Upper lobe of right lung (tissue), 1 donor: ENCODE results near the gene AKAP5. TPM values are rescaled to one million over a fixed set of nuclear protein-coding genes. Genes with fewer than 3 reads are reported as not detected.

ENCODE experiments used
- ATAC-seq: fragments of 200-7000 bp; cut with Tn5 transposase; one replicate; pipeline ENCODE4 v1.9.1; 2020; ENCODE audit warnings: mild to moderate bottlenecking, moderate library complexity
- DNase-seq: peaks from one replicate; pipeline ENCODE4 v3.0.0-alpha.2; 2020
- H3K27ac ChIP-seq: fragments of 200-600 bp; one replicate; pipeline ENCODE4 v1.8.0; 2022
- H3K27me3 ChIP-seq: fragments of 200-600 bp; one replicate; pipeline ENCODE4 v1.8.0; 2022; ENCODE audit warnings: mild to moderate bottlenecking
- H3K36me3 ChIP-seq: fragments of 200-600 bp; one replicate; pipeline ENCODE4 v1.8.0; 2022
- H3K4me1 ChIP-seq: fragments of 200-600 bp; one replicate; pipeline ENCODE4 v1.8.0; 2022
- H3K4me3 ChIP-seq: fragments of 200-600 bp; one replicate; pipeline ENCODE4 v1.8.0; 2022; ENCODE audit warnings: mild to moderate bottlenecking
- H3K9me3 ChIP-seq: fragments of 200-600 bp; one replicate; pipeline ENCODE4 v1.8.0; 2022
- intact Hi-C: fragments of 100-400 bp; cut with DNase I; formaldehyde crosslinking; loops from one replicate; pipeline ENCODE4 v1.11.0; 2022
- total RNA-seq: library from RNA; stranded (reverse); fragmentation: NEBNext Ultra II Directional; extraction: Animal tissue kit (Norgen Biotek cat#: 25700); gene quantifications from one replicate; pipeline ENCODE4 v1.2.1, GENCODE V29; 2021
- TF ChIP-seq, protein P1 (sequence below): fragments of 200-600 bp; IDR thresholded peaks from one replicate; pipeline ENCODE4 v1.8.0; 2022; ENCODE audit warnings: antibody characterized with exemption
- donor health status: DM: no; HTN: yes; CAD: no; lungs with severe emphysema.

AKAP5 gene
- total RNA-seq, 1 donor from 2014 or later: 3.6 TPM

DNA sequence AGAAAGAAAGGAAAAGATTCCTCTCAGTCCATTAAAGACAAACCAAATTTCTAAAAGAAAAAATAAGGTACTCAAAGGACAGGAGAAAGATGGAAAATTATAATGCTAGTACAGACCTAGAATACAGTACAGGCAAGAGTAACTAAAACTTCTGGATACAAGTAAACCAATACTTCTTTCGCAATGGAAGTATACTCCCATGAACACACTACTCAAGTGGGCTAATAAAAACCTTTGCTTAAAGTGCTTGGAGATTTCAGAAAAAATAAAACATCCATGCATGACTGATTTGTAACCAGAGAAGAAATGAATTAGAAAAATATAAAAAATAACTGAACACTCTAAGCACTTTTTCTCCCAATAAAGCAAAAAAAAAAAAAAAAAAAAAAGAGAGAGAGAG is 34.8 kb downstream of the AKAP5 start:
- Histone ChIP-seq H3K27me3 (no peaks in the 10 kb centered on the region), H3K4me3 (no peak overlapping the region), H3K36me3 (peaks cover 11% of the 10 kb centered on the region), H3K27ac (no peak overlapping the region), H3K4me1 (peaks cover 27% of the 10 kb centered on the region), H3K9me3 (no peaks in the 10 kb centered on the region)
- ATAC-seq: no peak
- TF ChIP-seq, protein P1, sequence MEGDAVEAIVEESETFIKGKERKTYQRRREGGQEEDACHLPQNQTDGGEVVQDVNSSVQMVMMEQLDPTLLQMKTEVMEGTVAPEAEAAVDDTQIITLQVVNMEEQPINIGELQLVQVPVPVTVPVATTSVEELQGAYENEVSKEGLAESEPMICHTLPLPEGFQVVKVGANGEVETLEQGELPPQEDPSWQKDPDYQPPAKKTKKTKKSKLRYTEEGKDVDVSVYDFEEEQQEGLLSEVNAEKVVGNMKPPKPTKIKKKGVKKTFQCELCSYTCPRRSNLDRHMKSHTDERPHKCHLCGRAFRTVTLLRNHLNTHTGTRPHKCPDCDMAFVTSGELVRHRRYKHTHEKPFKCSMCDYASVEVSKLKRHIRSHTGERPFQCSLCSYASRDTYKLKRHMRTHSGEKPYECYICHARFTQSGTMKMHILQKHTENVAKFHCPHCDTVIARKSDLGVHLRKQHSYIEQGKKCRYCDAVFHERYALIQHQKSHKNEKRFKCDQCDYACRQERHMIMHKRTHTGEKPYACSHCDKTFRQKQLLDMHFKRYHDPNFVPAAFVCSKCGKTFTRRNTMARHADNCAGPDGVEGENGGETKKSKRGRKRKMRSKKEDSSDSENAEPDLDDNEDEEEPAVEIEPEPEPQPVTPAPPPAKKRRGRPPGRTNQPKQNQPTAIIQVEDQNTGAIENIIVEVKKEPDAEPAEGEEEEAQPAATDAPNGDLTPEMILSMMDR: no peak
- no peak for DNase-seq
- intact Hi-C loops: no loop called here

DNA sequence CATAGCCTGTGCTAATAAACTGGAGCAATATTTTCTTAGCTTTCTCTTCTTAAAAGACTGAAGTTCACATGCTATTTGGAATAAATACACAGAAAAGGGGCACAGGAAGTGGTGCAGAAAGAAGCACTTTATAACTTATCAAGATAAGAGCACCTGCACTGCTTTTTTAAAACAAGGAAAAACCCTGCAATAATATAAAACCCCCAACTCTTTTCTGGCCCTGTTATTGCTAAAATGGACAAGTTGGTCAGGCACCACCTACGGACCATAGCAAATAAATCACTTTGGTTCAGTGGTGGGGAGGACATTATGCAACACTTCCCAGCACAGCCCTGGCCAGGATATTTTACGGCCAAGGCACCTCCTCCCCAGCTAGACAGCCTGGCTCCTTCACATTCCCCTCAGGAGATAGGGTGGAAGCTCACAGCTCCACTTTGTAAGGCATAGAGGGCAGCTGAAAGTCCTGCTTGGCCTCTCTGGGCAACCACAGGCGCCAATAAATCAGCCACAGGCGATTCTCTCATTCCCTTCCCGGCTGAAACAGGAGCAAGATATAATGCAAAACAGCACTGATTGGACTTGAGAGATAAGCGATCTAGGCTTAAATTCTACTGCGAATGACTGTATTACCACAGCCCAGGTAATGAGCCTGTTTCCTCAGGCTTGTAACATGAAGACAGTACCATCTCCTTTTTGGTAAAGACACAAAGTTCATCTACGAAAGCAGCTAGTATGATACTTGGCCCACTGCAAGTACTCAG is 36.3 kb downstream of the AKAP5 start:
- Histone ChIP-seq H3K9me3 (no peaks in the 10 kb centered on the region), H3K27ac (peak overlapping the region; percentile 98), H3K4me3 (peak overlapping the region; percentile 90), H3K27me3 (no peaks in the 10 kb centered on the region), H3K4me1 (peaks cover 29% of the 10 kb centered on the region), H3K36me3 (peaks cover 5% of the 10 kb centered on the region)
- intact Hi-C loops: no loop called here
- ATAC-seq: peak; percentile 3
- DNase-seq: peak; percentile 66
- TF ChIP-seq, protein P1: no peak

DNA sequence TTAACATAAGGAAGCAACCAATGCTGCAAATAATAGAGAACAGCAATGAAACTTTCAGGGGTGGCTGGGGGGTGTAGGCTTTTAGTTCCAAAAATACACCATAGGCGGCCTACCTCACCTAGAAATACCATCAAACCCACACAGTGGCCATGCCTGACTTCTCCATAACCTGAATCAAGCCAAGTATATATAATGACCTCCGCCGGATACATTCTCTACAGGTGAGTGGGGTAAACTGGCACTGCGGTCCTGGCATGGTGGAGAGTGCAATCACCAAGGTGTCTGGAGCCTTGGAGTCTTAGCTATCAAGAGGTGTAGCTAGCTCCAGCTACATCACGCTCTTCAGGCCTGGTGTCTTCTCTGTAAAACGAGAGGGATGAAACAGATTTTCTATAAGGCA is 37.2 kb downstream of the AKAP5 start:
- DNase-seq: no peak
- no peak for ATAC-seq
- intact Hi-C loops: no loop called here
- Histone ChIP-seq H3K36me3 (peaks cover 5% of the 10 kb centered on the region), H3K27me3 (no peaks in the 10 kb centered on the region), H3K9me3 (no peaks in the 10 kb centered on the region), H3K4me3 (peak overlapping the region; percentile 90), H3K4me1 (peaks cover 38% of the 10 kb centered on the region), H3K27ac (peak overlapping the region; percentile 98)
- TF ChIP-seq, protein P1: no peak

DNA sequence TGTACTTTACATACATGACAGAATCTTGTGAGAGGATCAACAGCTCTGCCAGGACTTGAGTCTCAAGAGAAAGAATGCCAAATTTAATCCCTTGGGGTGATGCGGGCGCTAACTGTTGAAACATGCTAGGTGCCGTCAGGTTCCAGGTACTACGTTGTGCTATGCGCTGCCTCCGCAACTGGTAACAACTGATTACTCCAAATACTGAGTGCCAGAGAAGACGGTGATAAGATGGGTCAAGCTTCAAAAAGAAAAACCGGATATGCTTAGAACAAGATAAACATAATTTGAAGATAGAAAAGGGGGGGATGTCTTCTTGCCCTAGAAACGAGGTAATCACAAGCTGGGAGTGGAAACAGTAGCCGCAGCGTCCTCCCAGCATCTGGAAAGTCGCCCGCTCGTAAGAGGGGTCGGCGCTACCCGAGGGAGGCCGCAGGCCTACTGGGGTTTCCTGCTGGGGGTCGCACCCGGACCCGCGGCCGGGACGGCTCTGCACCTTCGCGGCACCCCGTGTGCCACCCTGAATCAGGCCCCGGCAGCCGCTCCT is 37.7 kb downstream of the AKAP5 start:
- peak overlapping the region; percentile 90 for H3K4me3 ChIP-seq
- TF ChIP-seq, protein P1: no peak
- H3K27ac ChIP-seq: peak overlapping the region; percentile 98
- H3K9me3 ChIP-seq: no peaks in the 10 kb centered on the region
- peaks cover under 1% of the 10 kb centered on the region for H3K36me3 ChIP-seq
- no peaks in the 10 kb centered on the region for H3K27me3 ChIP-seq
- peaks cover 42% of the 10 kb centered on the region for H3K4me1 ChIP-seq
- no peak for ATAC-seq
- intact Hi-C loops: no loop called here
- no peak for DNase-seq

DNA sequence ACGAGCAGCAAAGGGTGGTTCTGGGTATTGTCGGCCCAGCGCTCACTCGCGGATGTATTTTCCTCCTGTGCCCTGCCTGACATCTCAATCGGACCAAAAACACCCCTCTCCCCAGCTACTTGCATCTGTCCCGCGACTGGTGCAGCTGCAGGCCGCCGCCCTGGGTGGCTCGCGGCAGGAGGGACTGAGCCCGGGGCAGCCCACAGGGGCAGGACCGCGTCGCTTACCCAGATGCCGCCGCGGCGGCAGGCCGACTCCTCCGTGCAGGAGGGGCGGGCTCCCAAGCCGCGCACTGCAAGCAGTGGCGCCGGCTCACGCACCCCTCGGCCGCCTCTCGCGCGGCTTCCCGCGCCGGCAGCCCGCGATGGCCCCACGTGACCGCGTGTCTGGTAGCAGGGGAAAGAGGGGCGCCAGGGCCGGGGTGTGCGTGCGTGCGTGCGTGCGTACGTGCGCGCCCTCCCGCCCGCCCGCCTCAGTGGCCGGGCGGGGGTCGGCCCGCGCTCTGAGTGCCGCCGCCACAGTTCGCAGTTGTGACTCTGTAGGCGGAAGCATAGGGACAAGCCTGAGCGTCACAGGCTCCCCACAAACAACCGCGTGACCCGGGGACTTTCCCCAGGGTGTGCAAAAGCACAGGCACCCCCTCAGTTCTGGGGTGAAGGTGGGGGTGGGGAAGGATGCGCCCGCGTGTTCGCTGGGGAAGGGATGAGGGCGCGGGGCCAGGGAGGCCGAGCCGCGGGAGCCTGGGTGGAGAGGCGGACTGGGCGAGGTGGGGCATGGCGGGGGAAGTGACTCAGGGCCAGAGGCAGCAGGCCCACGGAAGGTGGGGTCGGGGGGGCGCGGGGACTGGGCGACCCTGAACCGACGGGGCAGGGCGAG is 38.4 kb downstream of the AKAP5 start, which contains the start of gene ZBTB25:
ZBTB25 (minus strand) TSS at position 405 of the 876 bp plus-strand sequence. CDS start 13,305 bp downstream, outside the sequence.
- peaks cover 49% of the 10 kb centered on the region for H3K4me1 ChIP-seq
- TF ChIP-seq, protein P1: no peak
- peak; percentile 97 for DNase-seq
- no peaks in the 10 kb centered on the region for H3K36me3 ChIP-seq
- no peaks in the 10 kb centered on the region for H3K27me3 ChIP-seq
- H3K27ac ChIP-seq: peak within 1 kb of the TSS; percentile 98
- intact Hi-C loops: no loop called here
- peak within 1 kb of the TSS; percentile 90 for H3K4me3 ChIP-seq
- H3K9me3 ChIP-seq: no peaks in the 10 kb centered on the region
- peak; percentile 87 for ATAC-seq
